ENCODE results near the gene C1D. TPM values are rescaled to one million over a fixed set of nuclear protein-coding genes. Genes with fewer than 3 reads are reported as not detected.

The C1D gene
- total and polyA plus RNA-seq, 2 of the 4 experiments (the other 2 are of a cell fraction), result 2.7 to 14.3 TPM

DNA sequence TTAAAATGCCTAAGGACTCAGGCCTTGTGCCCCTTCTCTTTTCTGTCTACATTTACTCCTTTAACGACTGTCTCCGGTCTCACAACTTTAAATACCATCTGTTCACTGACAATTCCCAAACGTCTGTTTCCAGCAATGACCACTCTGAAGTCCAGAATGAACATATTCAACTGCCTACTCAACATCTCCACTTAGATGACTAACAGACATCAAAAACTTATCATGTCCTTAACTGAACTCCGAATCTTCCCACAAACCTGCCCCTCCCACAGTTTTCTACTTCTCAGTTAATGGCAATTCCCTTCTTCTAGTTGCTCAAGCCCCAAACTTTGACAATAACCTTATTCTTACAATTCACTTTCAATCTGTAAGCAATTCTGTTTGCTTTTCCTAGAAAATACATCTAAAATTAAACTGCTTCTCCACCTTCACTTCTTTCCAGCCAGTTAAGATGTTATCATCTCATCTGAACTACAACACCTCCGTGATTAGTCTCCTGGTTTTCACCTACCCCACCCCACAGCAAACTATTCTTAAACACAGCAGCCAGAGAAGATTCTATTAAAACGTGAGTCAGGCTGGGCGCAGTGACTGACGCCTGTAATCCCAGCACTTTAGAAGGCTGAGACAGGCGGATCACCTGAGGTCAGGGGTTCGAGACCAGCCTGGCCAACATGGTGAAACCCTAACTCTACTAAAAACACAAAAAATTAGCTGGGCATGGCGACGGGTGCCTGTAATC lies 2.8 kb downstream of the C1D start:
- H3K27me3 ChIP-seq (ENCODE audit: control insufficient read depth, insufficient read depth, low read length), result no peaks in the 10 kb centered on the region
- H3K4me3 ChIP-seq (ENCODE audit: insufficient read depth, low read depth, low read length), result no peak overlapping the region
- no peak overlapping the region for H4K5ac ChIP-seq (ENCODE audit: low read depth, low read length)
- dilution Hi-C loops (cut with HindIII; ENCODE audit: low sequenced_read_pairs, unreplicated experiment), result no loop called here
- no peak overlapping the region for H3K18ac ChIP-seq (ENCODE audit: low read depth, low read length)
- no peak overlapping the region for H3K14ac ChIP-seq (replicated peaks; ENCODE audit: low read depth, low read length)
- no peak overlapping the region for H2AK5ac ChIP-seq (ENCODE audit: low read depth, low read length)
- H4K20me1 ChIP-seq (ENCODE audit: insufficient read depth, low read length), result peaks cover 17% of the 10 kb centered on the region
- H4K91ac ChIP-seq (ENCODE audit: insufficient read depth, low read depth, low read length), result no peak overlapping the region
- no peak overlapping the region for H3K4me2 ChIP-seq (ENCODE audit: low read depth, low read length)
- H2BK20ac ChIP-seq (ENCODE audit: low read depth, low read length), result no peak overlapping the region
- no peak overlapping the region for H2BK5ac ChIP-seq (ENCODE audit: low read depth, low read length, poor library complexity, severe bottlenecking)
- no peak overlapping the region for H2AFZ ChIP-seq (replicated peaks; ENCODE audit: low read length, poor library complexity)
- WGBS, 2 experiments (ENCODE audit: extremely low coverage in 2 of 2, insufficient read length in 1 of 2), result 74% methylated on average over 4 of the region's 12 CpGs; no CpG with 5 or more reads in 1 of the 2 experiments
- peaks cover 23 to 53% of the 10 kb centered on the region in 2 experiments for H3K79me1 ChIP-seq (ENCODE audit: low read depth in 1 of 2, low read length in 2 of 2)
- H2BK120ac ChIP-seq (ENCODE audit: low read depth, low read length), result no peak overlapping the region
- H2BK15ac ChIP-seq (ENCODE audit: low read depth, low read length), result no peak overlapping the region
- ChIA-PET POLR2A (ENCODE audit: unreplicated experiment) (no interaction called here), CTCF (no interaction called here)
- no peak overlapping the region for H3K4ac ChIP-seq (ENCODE audit: low read depth, low read length)
- H3K23ac ChIP-seq (ENCODE audit: low read depth, low read length), result no peak overlapping the region
- in situ Hi-C loops (cut with MboI; ENCODE audit: low sequenced_read_pairs), result no loop called here
- H3K9me1 ChIP-seq (ENCODE audit: insufficient read depth, low read length), result no peaks in the 10 kb centered on the region; the same call in 1 of the 2 replicates
- peak; percentile 30 for DNase-seq
- no TSS peak for BruUV-seq (replicated peaks)
- H3K9me3 ChIP-seq (ENCODE audit: control insufficient read depth, insufficient read depth, low read length), result no peaks in the 10 kb centered on the region
- H3K9ac ChIP-seq (ENCODE audit: low read depth, low read length), result no peak overlapping the region
- ATAC-seq (ENCODE audit: low read depth), result no peak
- H4K8ac ChIP-seq (ENCODE audit: low read depth in 2 of 2, low read length in 2 of 2), result no peak overlapping the region
- no peaks in the 10 kb centered on the region for H3K36me3 ChIP-seq (ENCODE audit: control insufficient read depth, insufficient read depth, low read length)
- H3K4me1 ChIP-seq (ENCODE audit: control insufficient read depth, insufficient read depth, low read length), result no peaks in the 10 kb centered on the region
- H3K27ac ChIP-seq (ENCODE audit: insufficient read depth, low read length), result no peak overlapping the region
- H2AK9ac ChIP-seq (replicated peaks; ENCODE audit: low read depth, low read length, poor library complexity), result no peak overlapping the region
- intact Hi-C loops (cut with micrococcal nuclease), result no loop called here
- H3K56ac ChIP-seq (ENCODE audit: extremely low read depth, insufficient read depth, low read length), result no peak overlapping the region
- TF ChIP-seq NFE2L2 (IDR thresholded peaks at IDR 0.05; ENCODE audit: low read depth, low read length) (no peak), RFX5 (IDR thresholded peaks at IDR 0.05; ENCODE audit: low read depth, low read length) (no peak), MAZ (IDR thresholded peaks at IDR 0.05; ENCODE audit: borderline replicate concordance, low read depth, low read length) (no peak), MAFK (IDR thresholded peaks at IDR 0.05; ENCODE audit: low read depth, low read length) (no peak), MXI1 (IDR thresholded peaks at IDR 0.05; ENCODE audit: borderline replicate concordance, low read depth, low read length) (no peak), CHD1 (IDR thresholded peaks at IDR 0.05; ENCODE audit: low read depth, low read length) (no peak), RCOR1 (IDR thresholded peaks at IDR 0.05; ENCODE audit: insufficient replicate concordance, low read length) (no peak), POLR2A (IDR thresholded peaks at IDR 0.05; ENCODE audit: low read depth, low read length) (no peak), RAD21 (IDR thresholded peaks at IDR 0.05; ENCODE audit: low read length) (no peak), SMC3 (IDR thresholded peaks at IDR 0.05; ENCODE audit: low read depth, low read length) (no peak), CEBPB (IDR thresholded peaks at IDR 0.05; ENCODE audit: low read depth, low read length) (no peak)
- TF ChIP-seq, protein P1, sequence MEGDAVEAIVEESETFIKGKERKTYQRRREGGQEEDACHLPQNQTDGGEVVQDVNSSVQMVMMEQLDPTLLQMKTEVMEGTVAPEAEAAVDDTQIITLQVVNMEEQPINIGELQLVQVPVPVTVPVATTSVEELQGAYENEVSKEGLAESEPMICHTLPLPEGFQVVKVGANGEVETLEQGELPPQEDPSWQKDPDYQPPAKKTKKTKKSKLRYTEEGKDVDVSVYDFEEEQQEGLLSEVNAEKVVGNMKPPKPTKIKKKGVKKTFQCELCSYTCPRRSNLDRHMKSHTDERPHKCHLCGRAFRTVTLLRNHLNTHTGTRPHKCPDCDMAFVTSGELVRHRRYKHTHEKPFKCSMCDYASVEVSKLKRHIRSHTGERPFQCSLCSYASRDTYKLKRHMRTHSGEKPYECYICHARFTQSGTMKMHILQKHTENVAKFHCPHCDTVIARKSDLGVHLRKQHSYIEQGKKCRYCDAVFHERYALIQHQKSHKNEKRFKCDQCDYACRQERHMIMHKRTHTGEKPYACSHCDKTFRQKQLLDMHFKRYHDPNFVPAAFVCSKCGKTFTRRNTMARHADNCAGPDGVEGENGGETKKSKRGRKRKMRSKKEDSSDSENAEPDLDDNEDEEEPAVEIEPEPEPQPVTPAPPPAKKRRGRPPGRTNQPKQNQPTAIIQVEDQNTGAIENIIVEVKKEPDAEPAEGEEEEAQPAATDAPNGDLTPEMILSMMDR (conservative IDR thresholded peaks at IDR 0.05; ENCODE audit: low read depth, low read length), result no peak
- TF ChIP-seq, protein P2, sequence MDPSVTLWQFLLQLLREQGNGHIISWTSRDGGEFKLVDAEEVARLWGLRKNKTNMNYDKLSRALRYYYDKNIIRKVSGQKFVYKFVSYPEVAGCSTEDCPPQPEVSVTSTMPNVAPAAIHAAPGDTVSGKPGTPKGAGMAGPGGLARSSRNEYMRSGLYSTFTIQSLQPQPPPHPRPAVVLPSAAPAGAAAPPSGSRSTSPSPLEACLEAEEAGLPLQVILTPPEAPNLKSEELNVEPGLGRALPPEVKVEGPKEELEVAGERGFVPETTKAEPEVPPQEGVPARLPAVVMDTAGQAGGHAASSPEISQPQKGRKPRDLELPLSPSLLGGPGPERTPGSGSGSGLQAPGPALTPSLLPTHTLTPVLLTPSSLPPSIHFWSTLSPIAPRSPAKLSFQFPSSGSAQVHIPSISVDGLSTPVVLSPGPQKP (IDR thresholded peaks at IDR 0.05; ENCODE audit: borderline replicate concordance, low read depth, low read length), result no peak
- TF ChIP-seq, protein P3, sequence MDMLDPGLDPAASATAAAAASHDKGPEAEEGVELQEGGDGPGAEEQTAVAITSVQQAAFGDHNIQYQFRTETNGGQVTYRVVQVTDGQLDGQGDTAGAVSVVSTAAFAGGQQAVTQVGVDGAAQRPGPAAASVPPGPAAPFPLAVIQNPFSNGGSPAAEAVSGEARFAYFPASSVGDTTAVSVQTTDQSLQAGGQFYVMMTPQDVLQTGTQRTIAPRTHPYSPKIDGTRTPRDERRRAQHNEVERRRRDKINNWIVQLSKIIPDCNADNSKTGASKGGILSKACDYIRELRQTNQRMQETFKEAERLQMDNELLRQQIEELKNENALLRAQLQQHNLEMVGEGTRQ (IDR thresholded peaks at IDR 0.05; ENCODE audit: low read depth, low read length), result no peak
